Calu3 (cell line): ENCODE data around the gene TAS2R3. TPM values are rescaled to one million over a fixed set of nuclear protein-coding genes. Genes with fewer than 3 reads are reported as not detected.

Experiments used
- BruUV-seq: library from RNA; stranded (reverse); fragments of 400-500 nt; replicated peaks from 2 replicates; lab custom pipeline; 2021; lab: Mats Ljungman, UMichigan
- CTCF ChIA-PET: fragments of 300-600 bp; sonication (Branson Sonifier 250); formaldehyde crosslinking; loops from one replicate; lab custom pipeline; 2022; ENCODE audit warnings: antibody characterized with exemption; lab: Charles Lee
- DNase-seq: peaks from one replicate; pipeline ENCODE4 v3.0.0; 2022
- H3K27ac Mint-ChIP-seq: one replicate; pipeline ENCODE4 v1.8.0; 2022; ENCODE audit warnings: mixed read lengths; ENCODE audit not compliant: unreplicated experiment
- H3K27me3 Mint-ChIP-seq: one replicate; pipeline ENCODE4 v1.8.0; 2022; ENCODE audit warnings: mixed read lengths; ENCODE audit not compliant: unreplicated experiment
- H3K36me3 Mint-ChIP-seq: one replicate; pipeline ENCODE4 v1.8.0; 2022; ENCODE audit warnings: mild to moderate bottlenecking, moderate library complexity, mixed read lengths; ENCODE audit not compliant: insufficient read depth, unreplicated experiment
- H3K4me1 Mint-ChIP-seq: one replicate; pipeline ENCODE4 v1.8.0; 2022; ENCODE audit warnings: mild to moderate bottlenecking, low read depth, mixed read lengths; ENCODE audit not compliant: unreplicated experiment
- H3K4me3 Mint-ChIP-seq: one replicate; pipeline ENCODE4 v1.8.0; 2022; ENCODE audit warnings: mild to moderate bottlenecking, low read depth, moderate library complexity, mixed read lengths; ENCODE audit not compliant: unreplicated experiment
- H3K9me3 Mint-ChIP-seq: one replicate; pipeline ENCODE4 v1.8.0; 2022; ENCODE audit warnings: low read depth, mixed read lengths; ENCODE audit not compliant: unreplicated experiment
- intact Hi-C: fragments of 100-400 bp; cut with micrococcal nuclease; formaldehyde crosslinking; loops from one replicate; pipeline ENCODE4 v1.10.0; 2022; ENCODE audit not compliant: unreplicated experiment
- total RNA-seq: library from RNA; stranded (reverse); gene quantifications from 2 replicates; pipeline ENCODE4 v1.2.3, GENCODE V29; 2022
- TF ChIP-seq, protein P1 (sequence below): fragments of 200-600 bp; IDR thresholded peaks from one replicate; pipeline ENCODE4 v1.8.0; 2022; ENCODE audit warnings: antibody characterized with exemption; ENCODE audit not compliant: unreplicated experiment

Gene TAS2R3
- total RNA-seq, 1 experiment from 2014 or later, result 2.8 TPM

DNA sequence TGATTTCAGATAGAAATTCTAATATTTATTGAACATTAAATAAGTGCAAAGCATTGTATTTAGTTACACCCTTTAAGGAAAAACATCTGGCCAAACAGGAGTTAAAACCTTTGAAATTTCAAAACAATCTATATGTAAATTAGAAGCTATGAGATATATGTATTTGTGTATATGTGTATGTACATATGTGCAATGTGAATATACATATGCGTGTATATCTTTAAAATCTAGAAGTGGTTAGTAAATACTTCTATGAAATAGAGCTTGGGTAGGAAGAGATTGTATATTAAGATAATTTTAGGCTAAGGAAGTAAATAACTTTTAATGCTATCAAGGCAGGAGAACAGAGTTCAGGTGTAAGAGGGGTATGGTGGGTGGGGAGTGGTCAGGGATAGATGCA, 46.4 kb upstream of the TAS2R3 start:
- no peaks in the 10 kb centered on the region for H3K4me1 Mint-ChIP-seq
- H3K36me3 Mint-ChIP-seq, result no peaks in the 10 kb centered on the region
- no peak for DNase-seq
- H3K4me3 Mint-ChIP-seq, result no peak overlapping the region
- no peaks in the 10 kb centered on the region for H3K27me3 Mint-ChIP-seq
- intact Hi-C loops, result no loop called here
- TF ChIP-seq, protein P1, sequence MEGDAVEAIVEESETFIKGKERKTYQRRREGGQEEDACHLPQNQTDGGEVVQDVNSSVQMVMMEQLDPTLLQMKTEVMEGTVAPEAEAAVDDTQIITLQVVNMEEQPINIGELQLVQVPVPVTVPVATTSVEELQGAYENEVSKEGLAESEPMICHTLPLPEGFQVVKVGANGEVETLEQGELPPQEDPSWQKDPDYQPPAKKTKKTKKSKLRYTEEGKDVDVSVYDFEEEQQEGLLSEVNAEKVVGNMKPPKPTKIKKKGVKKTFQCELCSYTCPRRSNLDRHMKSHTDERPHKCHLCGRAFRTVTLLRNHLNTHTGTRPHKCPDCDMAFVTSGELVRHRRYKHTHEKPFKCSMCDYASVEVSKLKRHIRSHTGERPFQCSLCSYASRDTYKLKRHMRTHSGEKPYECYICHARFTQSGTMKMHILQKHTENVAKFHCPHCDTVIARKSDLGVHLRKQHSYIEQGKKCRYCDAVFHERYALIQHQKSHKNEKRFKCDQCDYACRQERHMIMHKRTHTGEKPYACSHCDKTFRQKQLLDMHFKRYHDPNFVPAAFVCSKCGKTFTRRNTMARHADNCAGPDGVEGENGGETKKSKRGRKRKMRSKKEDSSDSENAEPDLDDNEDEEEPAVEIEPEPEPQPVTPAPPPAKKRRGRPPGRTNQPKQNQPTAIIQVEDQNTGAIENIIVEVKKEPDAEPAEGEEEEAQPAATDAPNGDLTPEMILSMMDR, result no peak
- no peaks in the 10 kb centered on the region for H3K9me3 Mint-ChIP-seq
- no TSS peak for BruUV-seq
- no peak overlapping the region for H3K27ac Mint-ChIP-seq
- CTCF ChIA-PET, result no interaction called here

DNA sequence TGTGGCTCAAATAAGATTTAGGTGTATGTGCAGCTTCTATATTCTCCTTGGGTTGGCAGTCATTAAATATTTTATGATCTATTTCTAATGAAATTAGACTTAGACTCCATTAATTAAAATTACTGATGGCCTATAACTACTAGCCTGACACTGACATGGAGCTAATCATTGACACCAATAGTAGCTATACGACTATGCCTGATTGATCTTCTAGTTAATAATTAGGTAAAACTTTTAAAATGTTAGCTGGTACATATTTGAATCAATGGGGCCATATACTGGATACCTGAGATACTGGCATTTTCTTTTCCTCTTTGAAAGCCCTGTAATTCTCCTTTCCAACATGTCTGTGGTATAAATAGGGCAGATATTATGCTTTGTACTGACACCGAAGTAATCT, 41.4 kb upstream of the TAS2R3 start:
- Mint-ChIP-seq H3K27me3 (no peaks in the 10 kb centered on the region), H3K9me3 (no peaks in the 10 kb centered on the region), H3K4me3 (no peak overlapping the region), H3K36me3 (no peaks in the 10 kb centered on the region), H3K4me1 (no peaks in the 10 kb centered on the region), H3K27ac (no peak overlapping the region)
- BruUV-seq, result no TSS peak
- intact Hi-C loops, result no loop called here
- CTCF ChIA-PET, result no interaction called here
- no peak for DNase-seq
- TF ChIP-seq, protein P1, result no peak

DNA sequence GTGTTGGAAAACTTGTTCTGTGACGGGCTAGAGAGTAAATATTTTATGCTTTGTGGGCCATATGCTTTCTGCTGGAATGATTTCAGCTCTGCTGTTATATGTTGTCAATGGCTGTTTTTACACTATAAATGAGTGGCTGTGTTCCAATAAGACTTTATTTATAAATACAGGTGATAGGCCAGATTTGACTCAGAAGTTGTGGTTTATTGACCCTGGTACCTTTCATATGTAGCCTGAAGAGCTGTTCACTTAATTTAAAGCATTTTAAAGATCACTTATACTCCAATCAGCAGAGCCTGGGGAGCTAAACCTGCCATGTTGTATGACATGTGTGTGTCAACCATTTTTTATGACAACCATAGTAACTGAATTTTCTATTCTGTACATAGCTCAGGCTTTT, 34.9 kb upstream of the TAS2R3 start:
- no peaks in the 10 kb centered on the region for H3K9me3 Mint-ChIP-seq
- peaks cover 8% of the 10 kb centered on the region for H3K27me3 Mint-ChIP-seq
- intact Hi-C loops, result no loop called here
- TF ChIP-seq, protein P1, result no peak
- no peak overlapping the region for H3K4me3 Mint-ChIP-seq
- BruUV-seq, result no TSS peak
- no peak overlapping the region for H3K27ac Mint-ChIP-seq
- no peaks in the 10 kb centered on the region for H3K36me3 Mint-ChIP-seq
- CTCF ChIA-PET, result no interaction called here
- H3K4me1 Mint-ChIP-seq, result no peaks in the 10 kb centered on the region
- no peak for DNase-seq

DNA sequence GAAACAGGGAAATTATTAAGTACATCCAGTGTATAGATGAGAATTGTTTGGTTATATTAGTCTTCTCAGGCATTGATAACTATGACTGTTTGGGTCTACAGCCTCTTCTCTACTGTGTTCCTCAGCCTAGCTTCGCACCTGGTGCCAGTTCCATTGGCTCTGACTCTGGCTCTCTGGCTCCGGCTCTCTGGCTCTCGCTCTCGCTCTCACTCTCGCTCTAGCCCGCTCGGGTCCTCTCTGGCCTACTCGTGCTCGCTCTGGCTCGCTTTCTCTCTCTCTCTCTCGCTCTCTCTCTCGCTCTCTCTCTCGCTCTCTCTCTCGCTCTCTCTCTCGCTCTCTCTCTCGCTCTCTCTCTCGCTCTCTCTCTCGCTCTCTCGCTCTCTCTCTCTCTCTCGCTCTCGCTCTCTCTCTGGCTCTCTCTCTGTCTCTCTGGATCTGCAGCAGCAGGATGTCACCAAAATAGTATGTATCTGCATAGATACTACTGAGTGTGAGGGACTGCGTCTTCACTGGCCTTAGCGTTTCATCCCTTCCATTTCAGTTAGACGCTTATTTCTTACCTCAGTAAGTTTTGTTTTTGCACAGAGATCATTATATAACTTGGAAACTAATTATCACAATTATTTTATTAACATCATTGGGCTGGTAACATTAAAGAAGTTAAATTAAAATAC, 32.3 kb upstream of the TAS2R3 start:
- intact Hi-C loops, result no loop called here
- Mint-ChIP-seq H3K36me3 (no peaks in the 10 kb centered on the region), H3K9me3 (no peaks in the 10 kb centered on the region), H3K4me3 (no peak overlapping the region), H3K27ac (no peak overlapping the region), H3K27me3 (peaks cover 8% of the 10 kb centered on the region), H3K4me1 (no peaks in the 10 kb centered on the region)
- CTCF ChIA-PET, result no interaction called here
- no peak for DNase-seq
- BruUV-seq, result no TSS peak
- TF ChIP-seq, protein P1, result no peak
